ENCODE data around the gene MAP2K5.
A peak's percentile ranks its signal among the peaks of the same experiment; 100 is the strongest.

The MAP2K5 gene

DNA sequence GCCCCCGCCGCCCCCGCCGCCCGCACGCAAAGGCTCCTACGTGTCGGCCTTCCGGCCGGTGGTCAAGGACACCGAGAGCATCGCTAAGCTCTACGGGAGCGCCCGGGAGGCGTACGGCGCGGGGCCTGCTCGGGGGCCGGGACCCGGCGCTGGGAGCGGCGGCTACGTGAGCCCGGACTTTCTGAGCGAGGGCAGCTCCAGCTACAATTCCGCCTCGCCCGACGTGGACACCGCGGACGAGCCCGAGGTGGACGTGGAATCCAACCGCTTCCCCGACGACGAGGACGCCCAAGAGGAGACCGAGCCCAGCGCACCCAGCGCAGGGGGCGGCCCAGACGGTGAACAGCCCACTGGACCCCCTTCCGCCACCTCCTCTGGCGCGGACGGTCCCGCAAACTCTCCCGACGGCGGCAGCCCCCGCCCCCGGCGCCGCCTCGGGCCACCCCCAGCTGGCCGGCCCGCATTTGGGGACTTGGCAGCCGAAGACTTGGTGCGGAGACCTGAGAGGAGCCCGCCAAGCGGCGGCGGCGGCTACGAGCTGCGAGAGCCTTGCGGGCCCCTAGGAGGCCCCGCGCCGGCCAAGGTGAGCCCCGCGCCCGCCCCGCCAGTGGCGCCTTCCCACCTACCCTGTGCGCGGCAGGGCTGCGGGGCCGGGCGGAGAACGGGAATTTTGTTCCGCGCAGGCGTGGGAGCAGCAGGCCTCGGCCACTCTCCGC is 285.2 kb downstream of the MAP2K5 start:
- DNase-seq = no peak

DNA sequence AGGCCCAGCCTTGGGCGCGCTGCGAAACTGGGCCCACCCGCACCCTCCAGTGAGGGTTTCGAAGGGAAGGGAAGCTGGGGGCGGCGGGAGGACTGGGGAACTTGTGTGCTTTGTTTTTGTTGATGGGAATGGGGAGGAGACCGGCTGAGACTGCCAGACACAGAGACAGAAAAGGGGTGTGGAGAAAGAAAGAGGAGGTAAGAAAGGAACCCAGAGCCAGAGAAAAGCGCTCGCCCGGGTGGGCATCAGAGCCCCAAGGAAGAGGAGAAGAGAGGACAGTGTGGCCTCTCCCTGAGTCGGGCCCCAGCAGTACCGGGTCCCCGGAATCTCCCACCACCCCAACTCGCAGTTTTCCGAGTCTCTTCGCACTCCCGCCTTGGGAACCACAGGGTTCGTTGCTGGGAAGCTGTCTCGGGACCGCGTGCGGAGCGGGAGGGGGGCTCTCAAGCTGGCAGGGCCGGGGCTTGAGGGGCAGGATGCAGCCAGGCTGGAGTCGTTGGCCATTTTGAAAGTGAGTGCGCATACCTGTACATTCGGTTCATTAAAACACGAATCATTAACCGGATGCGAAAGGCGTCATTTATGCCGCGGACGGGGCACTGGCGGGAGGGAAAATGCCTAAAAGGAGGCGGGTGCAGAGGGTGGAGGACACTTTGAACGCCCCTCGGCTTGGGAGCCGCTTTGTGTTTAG is 285.9 kb downstream of the MAP2K5 start:
- DNase-seq = no peak

DNA sequence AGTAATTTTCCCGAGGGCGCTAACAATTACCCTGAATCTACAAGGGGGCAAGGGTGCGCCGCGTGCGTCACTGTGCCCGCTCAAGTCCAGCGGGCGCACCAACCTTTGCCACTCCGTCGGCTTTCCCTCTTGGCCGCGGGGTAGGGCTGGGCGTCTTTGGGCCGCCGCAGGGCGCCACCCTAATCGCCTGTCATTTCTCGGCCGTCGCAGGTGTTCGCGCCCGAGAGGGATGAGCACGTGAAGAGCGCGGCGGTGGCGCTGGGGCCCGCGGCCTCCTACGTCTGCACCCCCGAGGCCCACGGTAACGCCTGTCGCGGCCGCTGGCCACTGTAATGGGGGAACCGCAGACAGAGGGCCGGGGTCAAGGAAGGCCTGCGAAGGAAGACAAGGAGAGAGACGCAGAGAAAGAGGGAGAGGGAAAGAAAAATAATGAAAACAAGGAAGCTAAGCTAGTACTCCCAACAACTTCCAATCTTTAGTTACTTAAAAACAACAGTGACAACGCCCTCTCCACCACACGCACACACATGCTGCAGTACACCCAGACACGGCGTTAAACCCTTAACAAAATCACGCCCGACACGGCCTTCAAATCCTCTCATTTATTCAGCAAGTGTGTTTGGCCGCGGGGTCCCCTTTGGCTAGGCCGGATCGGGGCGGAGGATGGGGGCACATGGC is 286.6 kb downstream of the MAP2K5 start:
- DNase-seq = no peak

DNA sequence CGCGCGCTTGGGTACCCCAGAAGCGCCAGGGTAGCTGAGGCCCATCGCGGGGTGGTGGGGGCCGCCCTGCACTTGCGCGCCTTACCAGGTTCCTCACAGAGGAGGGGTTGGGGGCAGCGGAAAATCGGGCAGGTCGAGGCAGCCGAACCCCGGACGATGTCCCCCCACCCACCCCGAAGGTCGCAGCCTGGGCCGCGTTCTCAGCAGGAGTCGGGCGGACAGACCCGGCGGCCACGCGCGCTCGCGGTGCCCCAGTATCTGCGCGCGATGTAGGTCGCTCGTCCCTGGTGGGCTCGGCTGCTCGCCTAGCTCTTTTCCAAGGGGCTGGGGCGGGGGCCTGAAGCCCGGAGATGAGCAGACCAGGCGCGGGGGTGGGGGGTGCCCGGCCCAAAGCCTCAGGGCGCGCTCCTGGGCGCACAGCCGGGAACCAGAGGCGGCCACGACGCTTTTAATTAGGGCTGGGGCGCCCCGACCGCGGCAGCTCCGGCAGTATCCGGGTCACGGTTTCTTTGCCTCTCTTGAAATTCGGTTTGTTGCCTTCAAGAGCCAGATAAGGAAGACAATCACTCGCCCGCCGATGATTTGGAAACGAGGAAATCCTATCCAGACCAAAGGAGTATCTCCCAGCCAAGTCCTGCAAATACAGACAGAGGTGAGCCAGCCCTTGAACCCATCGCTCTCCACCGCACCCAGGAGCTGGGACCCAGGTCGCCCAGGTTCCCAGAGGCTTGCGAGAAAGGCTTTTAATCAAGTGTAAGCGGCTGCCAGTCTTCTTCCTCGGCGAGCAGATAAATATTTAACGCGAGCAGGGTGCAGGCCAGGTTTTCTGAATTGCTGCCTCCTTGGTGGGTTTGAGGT is 287.4 kb downstream of the MAP2K5 start:
- DNase-seq = no peak

DNA sequence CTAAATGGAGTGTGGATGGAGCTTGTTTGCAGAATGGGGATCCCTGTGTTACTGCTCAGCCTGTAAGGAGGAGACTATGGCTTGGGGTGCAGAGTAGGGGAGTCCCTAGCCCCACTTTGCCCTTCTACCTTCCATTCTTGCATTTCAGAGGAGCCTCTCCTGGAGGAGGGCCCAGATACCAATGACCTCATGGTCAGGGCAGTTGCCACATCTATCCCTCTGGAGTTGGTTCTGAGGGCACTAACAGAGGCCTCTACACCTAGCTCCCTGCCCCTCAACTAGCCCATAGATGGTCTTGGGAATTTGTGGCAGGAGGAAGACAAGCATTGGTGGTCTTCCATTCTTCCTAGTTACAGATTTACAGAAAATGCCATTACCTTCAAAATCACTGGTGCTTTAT is 288.9 kb downstream of the MAP2K5 start:
- no peak for DNase-seq

DNA sequence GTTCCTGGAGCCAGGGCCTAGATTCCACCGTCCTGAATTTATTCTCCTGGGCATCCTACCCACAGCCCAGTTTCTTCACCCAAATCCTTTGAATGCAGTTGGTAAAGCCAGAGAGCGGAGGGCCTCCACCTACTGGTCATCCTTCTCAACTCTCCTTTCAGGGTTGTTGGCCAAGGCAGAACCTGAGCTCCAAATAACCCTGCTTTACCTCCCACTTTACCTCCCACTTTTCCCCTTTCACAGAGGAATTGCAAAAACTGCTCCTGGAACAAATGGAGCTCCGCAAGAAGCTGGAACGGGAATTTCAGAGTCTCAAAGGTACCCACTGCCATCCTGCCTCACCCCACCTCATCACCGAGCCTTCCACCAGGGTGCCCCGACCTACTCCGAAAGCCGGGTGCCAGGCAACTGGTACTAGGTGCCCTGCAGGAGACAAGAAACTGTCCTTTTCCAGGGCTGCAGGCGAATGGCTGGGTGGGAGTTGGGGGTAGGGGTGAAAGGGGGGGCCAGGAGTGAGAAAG is 289.6 kb downstream of the MAP2K5 start:
- DNase-seq = no peak

DNA sequence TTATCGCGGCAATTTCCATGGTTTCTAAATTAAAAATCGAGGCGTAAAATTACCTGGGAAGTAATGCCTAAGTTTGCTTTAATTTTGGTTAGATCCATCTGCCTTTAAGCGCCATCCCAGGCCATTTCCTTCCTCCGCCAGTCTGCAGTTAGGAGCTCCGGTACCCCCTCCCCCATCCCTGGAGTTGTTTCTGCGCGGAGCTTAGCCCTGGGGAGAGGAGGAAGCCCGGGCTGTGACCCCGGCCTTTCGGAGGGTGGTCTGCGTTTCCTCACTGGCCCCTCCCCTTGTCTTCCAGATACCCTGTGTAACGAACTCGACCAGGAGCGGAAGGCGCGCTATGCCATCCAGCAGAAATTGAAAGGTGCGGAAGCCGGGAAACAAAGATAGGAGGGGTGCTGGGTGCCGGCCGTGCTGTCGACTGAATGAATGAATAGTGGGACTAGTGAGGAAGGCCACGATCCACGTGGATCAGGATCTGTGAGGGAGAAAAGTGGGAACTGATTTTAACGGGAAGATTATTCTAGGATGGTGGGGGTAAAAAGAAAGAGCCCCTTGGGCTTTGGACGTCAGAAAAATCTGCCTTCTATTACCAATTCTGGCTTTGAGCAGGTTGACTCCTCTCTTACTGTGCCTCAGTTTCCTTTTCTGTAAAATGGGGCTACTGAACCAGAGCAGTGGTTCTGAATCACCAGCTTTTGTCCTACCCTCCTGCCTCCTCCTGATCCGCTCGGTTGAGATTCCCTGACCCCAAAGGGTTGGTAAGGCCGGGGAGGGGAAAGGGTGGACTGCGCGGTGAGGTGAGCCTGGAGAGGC is 290.6 kb downstream of the MAP2K5 start:
- DNase-seq = no peak

DNA sequence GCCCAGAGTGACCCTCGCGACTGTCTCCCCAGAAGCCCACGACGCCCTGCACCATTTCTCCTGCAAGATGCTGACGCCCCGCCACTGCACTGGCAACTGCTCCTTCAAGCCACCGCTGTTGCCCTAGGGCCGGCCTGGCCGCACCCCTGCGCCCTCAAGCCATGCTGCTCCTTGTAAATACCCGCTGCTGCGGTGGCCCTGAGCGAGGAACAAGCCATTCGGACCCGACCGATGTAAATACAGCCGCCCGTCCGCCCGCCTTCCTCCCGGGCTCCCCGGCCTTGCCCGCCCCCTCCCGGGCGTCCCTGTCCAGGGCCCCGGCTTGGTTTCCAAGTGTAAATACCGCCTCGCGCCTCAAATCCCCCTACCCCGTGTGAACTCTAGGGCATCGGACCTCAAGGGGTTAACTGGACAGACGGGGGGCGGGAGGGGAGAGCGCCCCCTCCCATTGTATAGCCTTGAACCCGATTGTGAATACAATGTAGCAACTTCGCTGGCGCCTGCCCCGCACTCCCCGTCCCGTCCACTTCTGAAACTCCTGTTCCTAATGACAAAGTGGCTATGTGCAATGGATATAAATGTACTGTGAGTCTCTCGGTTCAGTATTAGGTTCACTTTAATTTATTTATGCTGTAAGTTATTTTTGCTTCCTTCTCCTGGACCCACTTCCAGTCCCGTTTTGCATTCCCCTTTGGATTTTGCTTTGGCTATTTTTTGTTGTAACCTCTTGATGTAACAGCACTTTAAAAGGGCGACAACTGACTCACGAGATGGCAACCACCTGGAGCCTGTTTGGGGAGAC is 291.4 kb downstream of the MAP2K5 start:
- no peak for DNase-seq

DNA sequence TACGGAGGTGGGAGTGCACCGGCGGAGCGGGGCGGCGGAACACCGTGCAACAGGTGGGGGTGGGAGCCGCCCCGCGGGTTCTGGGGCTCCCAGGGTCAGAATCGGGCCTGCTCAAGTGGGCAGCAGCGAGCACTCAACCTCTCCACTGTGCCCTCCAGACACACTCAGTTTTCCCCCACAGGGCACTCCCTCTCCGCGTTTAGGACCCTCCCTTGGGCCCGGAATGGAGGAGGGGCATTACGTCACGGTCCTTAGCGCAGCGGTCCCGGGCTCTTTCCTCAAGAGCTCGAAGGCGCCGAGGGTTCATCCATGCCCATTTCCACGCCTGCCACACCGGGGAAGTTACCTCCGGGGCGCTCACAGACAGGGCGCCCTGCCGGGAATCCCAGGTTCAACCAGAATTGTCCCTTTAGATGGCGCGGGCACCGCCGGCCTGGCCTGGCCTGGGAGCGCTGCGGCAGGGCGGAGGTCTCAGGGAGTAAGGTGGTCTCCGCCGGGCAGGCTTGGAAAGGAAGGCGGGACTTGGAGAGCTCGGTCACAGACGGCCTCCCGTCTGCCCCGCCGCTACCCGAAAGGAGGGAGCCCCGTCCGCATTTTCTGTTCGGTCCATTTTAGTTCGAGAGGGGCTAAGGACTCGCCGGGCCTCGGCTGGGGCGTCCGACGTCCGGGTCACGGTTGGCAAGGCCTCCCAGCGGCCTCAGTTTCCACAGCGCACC is 292.2 kb downstream of the MAP2K5 start:
- no peak for DNase-seq

DNA sequence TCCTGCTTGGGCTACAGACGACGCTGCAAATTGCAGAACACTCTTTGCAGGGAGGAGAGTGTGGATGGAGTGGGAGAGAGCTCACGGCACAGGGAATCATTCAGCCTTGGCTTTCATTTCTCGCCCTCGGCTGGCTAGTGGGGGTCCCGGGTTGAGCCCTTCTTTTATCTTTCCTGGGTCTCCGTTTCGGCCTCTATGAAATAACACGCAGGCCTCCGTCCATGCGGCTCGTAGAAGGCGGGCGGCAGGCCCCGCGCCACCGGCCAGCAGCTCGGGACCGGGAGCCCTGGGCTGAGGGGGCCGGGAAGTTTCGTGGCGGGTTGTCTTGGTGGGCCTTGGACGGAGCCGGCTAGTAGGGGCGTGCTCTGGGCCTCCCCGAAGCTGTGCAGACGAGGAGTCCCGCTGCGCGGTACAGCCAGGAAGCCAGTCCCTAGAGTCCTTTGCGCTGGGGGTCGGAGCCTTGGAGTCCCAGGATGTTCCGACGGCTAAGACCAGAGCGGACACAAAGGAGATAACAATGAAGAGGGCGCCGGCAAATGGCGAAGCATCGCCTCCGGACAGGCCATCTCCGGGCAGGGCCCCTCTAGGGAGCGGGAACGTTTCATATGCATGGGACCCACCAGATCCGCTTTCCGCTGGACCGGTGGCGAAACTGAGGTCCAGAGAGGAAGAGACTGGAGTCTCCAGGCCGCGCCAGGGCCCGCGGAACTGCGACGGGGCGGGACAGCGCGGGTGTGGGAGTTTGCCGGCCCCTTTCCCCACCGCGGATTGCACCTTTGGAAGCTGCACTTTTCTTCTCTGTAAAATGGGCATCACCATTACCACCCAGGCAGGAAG is 293.0 kb downstream of the MAP2K5 start:
- no peak for DNase-seq

DNA sequence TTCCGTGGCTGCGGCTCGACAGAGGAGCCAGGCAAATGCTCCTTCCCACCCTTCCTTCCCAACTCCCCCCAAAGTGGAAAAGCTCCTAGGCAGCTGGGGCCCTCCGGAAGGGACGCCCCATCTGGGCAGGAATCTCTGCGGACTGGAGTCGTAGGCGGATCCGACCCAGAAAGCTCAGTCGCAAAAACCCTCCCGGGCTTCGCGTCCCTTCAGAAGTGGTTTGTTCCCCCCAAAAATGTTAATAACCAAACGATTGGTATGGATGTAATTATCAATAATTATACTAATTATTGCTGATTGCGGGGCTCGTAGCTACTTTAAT is 293.6 kb downstream of the MAP2K5 start:
- DNase-seq = no peak

DNA sequence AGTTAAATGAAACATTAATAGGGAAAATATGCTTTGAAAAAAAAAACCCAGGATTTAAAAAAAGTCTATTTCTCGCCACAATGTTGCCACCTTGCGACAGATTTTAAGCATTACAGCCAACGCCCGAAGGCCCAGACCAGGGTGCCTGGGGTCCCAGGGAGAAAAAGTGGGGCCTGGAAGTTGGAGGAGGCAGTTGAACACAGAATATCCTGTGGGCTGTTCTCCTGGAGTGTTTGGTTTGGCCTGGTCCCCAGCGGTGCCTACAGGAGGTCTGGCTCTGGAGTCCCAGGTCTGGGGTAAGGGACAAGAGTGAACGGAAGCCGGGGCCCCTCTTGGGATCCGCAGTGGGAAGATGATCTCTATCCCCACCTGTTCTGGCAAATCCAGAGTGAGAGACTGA is 294.0 kb downstream of the MAP2K5 start:
- peak; percentile 41 for DNase-seq

DNA sequence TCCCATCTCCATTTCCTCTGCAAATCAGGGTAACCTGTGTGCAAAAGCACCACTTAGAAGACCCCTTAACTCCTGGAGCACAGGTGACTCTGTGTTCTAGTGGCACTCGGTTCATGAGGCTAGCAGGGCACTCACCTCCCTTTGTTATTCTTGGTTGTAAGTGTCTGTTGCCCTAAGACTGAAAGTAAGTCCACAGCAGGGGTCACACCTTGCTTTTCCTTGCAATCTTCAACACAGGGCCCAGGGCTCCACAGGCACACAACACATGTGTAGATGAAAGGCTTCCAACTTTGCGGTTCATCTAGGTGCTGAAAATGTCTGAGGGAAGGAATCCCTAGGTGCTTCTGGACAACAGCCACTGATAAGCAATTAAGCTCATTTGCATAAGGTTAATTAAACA is 294.5 kb downstream of the MAP2K5 start:
- no peak for DNase-seq

DNA sequence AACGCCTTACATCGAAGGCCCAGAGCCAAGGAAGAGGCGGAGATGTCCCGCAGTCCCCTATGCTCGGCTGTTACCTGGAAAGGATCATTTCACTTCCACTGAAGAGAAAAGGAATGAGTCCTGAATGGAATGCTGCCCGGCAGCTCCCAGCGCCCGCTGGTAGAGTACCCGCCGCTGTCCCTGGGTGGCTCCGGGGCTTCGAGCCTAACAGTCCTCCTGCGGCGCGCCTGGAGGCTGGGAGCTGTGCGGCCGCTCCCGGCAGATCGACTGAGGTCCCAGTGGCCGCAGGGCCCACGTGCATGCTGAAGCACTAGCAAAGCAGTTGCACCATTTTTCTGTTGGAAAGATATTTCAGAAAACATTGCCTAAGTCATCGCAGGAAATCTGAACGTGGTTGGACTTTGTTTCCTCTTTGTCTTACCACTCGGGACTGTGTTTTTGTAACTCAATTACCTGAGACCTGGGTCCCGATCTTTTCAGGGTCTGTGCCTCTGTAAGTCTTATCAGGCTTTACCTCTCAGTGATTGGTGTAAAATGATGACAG is 296.4 kb downstream of the MAP2K5 start:
- DNase-seq = no peak

DNA sequence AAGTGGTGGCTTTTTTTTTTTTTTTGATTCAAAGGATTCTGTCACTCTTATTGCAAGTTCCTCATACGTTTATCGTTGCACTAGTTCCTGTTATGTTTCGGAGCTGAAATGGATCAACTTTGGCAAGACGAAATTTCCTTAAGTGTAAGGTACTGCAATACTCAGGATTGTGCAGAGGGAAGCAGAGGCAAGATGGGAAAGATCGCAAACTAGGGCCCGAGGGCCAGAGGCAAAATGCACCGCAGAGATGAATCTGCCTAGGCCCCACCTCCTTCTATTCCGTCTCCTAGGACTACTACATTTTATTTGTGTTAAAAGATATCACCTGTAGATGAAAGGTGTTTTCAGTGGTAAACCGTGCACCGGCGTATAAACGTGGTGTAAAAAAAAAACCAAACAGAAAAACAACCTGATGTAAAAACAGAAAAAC is 297.0 kb downstream of the MAP2K5 start:
- no peak for DNase-seq

DNA sequence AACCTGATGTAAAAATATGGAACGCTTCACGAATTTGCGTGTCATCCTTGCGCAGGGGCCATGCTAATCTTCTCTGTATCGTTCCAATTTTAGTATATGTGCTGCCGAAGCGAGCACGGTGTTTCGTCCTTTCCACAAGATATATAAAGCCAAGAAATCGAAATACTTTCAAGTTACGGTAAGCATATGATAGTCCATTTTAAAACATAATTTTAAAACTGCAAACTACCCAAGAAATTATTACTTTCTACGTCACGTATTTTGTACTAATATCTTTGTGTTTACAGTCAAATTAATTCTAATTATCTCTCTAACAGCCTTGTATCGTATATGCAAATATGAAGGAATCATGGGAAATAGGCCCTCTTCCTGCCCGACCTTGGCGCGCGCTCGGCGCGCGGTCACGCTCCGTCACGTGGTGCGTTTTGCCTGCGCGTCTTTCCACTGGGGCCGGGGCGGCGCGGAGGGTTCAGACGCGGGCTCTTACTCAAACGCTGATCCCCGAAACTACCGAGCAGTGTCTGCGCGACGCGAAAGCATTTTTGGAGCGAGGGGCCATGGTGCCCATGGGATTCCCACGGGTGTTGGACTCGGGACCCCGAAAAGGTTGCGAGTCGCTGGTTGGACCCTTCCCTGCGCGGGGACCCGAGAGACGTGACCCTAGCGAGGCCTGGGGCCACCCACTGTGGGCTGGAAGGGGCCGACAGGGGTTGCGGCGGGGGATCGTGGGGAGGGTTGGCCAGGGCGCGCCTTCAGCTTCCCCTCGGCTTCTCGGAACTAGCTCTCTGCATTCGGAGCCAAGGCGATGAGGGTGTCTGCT is 297.6 kb downstream of the MAP2K5 start, which contains the start of gene RNU6-1:
RNU6-1 (minus strand) TSS at position 117 of the 820 bp plus-strand sequence.
- DNase-seq = peak; percentile 93

DNA sequence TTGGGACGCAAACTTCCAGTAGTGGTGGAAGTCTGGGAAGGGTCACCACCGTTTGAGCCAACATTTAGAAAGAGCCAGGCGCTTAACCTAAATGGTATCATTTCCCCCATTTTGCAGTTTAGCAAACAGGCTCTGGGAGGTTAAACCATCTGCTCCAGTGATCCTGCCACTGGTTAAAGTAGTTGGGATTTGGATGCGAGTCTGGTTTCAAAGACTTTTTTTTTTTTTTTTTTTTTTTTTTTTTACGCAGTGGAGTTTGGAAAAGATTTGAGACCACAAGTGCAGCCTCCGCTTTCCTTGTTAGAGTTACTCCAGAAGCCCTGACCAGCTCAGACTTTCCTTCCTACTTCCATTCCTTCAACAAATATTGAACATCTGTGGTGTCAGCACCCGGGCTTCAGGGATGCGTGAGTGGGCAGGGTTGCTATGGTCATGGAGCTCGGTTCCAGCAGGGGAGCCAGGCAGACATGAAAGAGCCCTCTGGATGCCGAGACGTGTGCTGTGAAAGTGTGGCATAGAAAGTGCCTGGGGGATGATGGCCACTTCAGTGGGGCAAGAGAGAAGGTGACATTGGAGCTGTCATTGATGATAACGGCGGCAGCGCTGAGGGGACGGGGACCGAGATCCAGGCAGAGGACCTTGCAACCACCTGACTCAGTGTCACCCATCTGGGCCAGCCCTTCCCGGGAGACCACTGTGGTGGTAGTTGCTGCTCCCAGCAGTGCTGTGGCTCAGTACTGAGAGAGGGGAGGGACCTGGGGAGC is 298.4 kb downstream of the MAP2K5 start:
- no peak for DNase-seq

DNA sequence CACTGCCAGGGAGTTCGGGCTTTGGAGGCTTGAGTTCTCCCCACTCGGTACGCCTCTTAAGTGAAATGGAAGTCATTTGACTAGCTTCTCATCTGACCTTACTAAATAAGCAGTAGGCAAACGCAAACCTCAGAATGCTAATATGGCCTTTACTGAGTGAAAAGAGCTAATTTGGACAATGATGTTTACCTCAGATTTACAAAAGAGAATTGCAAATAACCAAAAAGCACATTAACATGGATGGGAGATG is 298.9 kb downstream of the MAP2K5 start:
- no peak for DNase-seq

All from activated T-cell treated with anti-CD3 and anti-CD28 coated beads for 4 hours (primary cell).